Measurements from ENCODE around the gene FBXL16. TPM values are rescaled to one million over a fixed set of nuclear protein-coding genes. Genes with fewer than 3 reads are reported as not detected.

The FBXL16 gene
- total and polyA plus RNA-seq, 11 donors = 0.03 to 1.00 (median 0.59) TPM; not detected in 6

- H3K36me3 ChIP-seq = peaks cover 0 to 41% (median 24%) of the 10 kb centered on the region in 9 donors
- WGBS, 4 donors = 84 to 85% (median 84%) methylated on average over 34 to 36 of the region's 36 CpGs
- H3K27ac ChIP-seq = no peak overlapping the region
- ATAC-seq = no peak
- peak overlapping the region in 6 of 12 donors; percentile 61 to 86 (median 74) for H3K4me3 ChIP-seq
- no peak for DNase-seq
- intact Hi-C loops (cut with DNase I) = no loop called here
- TF ChIP-seq POLR2A (IDR thresholded peaks at IDR 0.05) (no peak), CTCF (IDR thresholded peaks at IDR 0.05) (no peak)
- H3K27me3 ChIP-seq = no peaks in the 10 kb centered on the region
- H3K4me1 ChIP-seq = peaks cover 14 to 65% (median 51%) of the 10 kb centered on the region in 12 donors
- H3K9me3 ChIP-seq = no peaks in the 10 kb centered on the region
Observed at GRCh38 chr16:682493-683395, 22.9 kb downstream of the FBXL16 start.

- TF ChIP-seq CTCF (IDR thresholded peaks at IDR 0.05) (no peak), POLR2A (IDR thresholded peaks at IDR 0.05) (no peak)
- H3K27me3 ChIP-seq = no peaks in the 10 kb centered on the region
- H3K36me3 ChIP-seq = peaks cover 0 to 38% (median 24%) of the 10 kb centered on the region in 9 donors
- H3K4me1 ChIP-seq = peaks cover 14 to 65% (median 51%) of the 10 kb centered on the region in 12 donors
- no peak overlapping the region for H3K27ac ChIP-seq
- intact Hi-C loops (cut with DNase I) = no loop called here
- peak overlapping the region in 5 of 12 donors; percentile 12 to 96 (median 71) for H3K4me3 ChIP-seq
- ATAC-seq = no peak
- WGBS, 4 donors = 69 to 75% (median 72%) methylated on average over 25 to 28 of the region's 28 CpGs
- no peaks in the 10 kb centered on the region for H3K9me3 ChIP-seq
- DNase-seq = peak in 1 of 5 donors; percentile 41
Observed at GRCh38 chr16:681746-682427, 23.7 kb downstream of the FBXL16 start.

- peaks cover 0 to 31% (median 19%) of the 10 kb centered on the region in 9 donors for H3K36me3 ChIP-seq
- H3K9me3 ChIP-seq = no peaks in the 10 kb centered on the region
- H3K27ac ChIP-seq = peak overlapping the region in 11 of 12 donors; percentile 93 to 99 (median 96)
- ATAC-seq = no peak
- peak overlapping the region; percentile 61 to 100 (median 78) for H3K4me3 ChIP-seq
- TF ChIP-seq CTCF (IDR thresholded peaks at IDR 0.05) (no peak), POLR2A (IDR thresholded peaks at IDR 0.05) (no peak)
- no peaks in the 10 kb centered on the region for H3K27me3 ChIP-seq
- peak in 1 of 5 donors; percentile 68 for DNase-seq
- peaks cover 14 to 64% (median 52%) of the 10 kb centered on the region in 12 donors for H3K4me1 ChIP-seq
- intact Hi-C loops (cut with DNase I) = no loop called here
- 45 to 58% (median 50%) methylated on average over 32 to 44 of the region's 44 CpGs for WGBS, 4 donors
Observed at GRCh38 chr16:680967-681745, 24.4 kb downstream of the FBXL16 start.
